Measurements from ENCODE around the gene CORIN.

DNA sequence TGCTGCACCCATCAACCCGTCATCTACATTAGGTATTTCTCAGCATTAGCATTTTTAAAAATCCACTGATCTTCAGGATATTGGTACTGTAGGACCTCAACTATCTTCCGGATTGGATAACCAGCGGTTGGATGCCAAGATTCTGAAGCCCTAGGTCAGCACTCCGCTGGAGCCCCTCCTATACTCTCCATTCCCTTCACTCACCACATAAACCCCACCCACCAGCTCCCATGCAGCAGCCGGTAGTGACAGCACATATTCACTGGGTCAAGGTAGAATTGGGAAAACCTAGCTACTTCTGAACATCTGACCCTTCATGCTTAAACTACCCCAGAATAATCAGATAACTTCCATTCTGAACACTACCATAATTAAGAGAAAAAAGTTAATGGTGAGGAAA lies 134.9 kb downstream of the CORIN start:
- TF ChIP-seq, protein P1, sequence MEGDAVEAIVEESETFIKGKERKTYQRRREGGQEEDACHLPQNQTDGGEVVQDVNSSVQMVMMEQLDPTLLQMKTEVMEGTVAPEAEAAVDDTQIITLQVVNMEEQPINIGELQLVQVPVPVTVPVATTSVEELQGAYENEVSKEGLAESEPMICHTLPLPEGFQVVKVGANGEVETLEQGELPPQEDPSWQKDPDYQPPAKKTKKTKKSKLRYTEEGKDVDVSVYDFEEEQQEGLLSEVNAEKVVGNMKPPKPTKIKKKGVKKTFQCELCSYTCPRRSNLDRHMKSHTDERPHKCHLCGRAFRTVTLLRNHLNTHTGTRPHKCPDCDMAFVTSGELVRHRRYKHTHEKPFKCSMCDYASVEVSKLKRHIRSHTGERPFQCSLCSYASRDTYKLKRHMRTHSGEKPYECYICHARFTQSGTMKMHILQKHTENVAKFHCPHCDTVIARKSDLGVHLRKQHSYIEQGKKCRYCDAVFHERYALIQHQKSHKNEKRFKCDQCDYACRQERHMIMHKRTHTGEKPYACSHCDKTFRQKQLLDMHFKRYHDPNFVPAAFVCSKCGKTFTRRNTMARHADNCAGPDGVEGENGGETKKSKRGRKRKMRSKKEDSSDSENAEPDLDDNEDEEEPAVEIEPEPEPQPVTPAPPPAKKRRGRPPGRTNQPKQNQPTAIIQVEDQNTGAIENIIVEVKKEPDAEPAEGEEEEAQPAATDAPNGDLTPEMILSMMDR (IDR thresholded peaks at IDR 0.05): no peak
- no peak for TF ChIP-seq POLR2A (IDR thresholded peaks at IDR 0.05)
